Activated CD8-positive, alpha-beta memory T cell treated with anti-CD3 and anti-CD28 coated beads, Interleukin-2, amount 50 U/mL, for 24 hours (primary cell): ENCODE measurements around the gene ACTR2.
"Not testable (repeated sequence)": the region's sequence is repeated elsewhere in the genome, so short reads cannot be mapped to it uniquely, and the experiment has no call there.

ENCODE experiments used
- DNase-seq: peaks from one replicate; pipeline ENCODE4 v3.0.0-alpha.2; 2020; ENCODE audit errors: extremely low read depth

The ACTR2 gene

DNA sequence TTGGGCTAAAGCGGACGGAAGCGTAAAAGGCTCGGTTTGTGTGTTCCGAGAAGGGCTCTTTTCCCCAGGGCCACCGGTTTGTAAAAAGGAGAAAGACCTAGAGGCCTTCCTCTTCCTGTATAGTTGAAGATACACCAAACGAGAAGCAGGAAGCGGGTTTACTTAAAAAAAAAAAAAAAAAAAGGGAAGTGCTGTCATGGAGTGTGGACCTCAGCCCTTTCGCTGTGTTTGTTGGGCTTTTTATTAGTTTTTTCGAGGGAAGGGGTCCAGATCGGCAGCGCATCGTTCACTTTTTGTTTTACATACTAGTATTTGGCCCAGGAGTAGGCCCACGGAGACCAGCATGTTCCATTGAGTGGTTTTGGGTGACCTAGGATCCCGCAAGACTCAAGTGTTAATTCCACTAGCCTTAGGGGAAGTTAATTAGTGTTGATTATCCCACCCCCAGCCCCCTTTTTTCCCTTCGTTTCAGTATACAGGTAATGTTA, 676 bp downstream of the ACTR2 start:
- DNase-seq = no peak

DNA sequence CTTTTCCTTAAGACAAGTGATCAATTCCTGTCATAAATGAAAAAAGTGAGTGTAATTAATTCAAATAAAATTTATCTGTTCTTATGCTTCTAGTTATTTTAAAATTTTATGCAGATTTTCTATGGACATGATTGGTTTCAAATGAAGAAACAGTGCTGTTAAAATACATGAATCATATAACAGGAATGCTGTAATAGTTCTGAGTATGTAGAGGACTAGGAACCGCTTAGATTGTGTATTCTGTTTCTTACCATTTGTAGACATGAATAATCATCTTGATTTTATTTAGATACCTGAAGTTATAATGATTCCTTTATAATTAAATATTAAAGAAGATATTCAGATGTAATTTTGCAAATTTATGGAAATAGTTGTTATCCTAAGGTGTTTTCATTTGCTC, 3.5 kb downstream of the ACTR2 start:
- no peak for DNase-seq

DNA sequence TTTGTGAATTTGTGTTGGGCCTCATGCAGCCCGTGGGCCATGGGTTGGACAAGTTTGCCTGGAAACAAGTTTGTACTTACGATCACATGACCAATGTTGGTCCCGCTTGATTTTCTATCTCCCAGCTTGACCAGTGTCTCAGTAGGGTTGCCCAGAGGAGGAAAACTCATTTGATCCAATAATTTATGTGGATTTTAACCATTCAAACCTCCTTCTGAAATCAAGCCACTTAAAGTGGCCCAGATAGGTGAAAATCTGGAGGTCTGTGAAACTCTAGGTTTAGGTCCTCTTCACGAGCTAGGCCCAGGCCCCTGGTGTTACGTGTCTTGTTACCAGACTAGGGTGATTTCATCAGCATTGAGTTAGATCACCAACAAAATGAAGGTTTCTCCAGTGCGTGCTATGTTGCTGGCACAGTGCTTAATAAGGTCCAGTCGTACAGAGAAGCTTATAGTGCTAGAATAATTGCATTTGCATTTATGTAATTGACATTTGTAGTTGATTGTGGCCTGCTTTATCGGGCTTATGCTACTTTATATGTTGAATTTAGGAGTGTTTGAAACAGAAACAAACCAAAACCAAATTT, 4.4 kb downstream of the ACTR2 start:
- DNase-seq = no peak

DNA sequence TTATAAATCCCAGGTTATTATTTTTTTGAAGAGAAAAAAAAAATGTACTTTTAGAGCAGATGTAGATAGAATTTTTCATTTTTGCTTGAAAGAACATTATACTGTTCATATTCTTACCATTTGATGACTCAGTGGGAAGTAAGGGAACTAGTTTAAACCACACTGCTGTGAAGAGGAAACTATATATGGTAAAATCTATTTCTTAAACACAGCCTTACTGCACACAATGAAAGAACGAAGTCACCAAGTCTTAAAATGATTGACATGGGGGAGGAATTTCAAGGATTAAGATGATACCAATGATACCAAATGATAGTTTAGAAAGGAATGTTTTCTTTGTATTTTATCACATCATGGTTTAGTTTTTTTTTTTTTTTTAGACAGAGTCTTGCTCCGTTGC, 5.0 kb downstream of the ACTR2 start:
- DNase-seq = no peak

DNA sequence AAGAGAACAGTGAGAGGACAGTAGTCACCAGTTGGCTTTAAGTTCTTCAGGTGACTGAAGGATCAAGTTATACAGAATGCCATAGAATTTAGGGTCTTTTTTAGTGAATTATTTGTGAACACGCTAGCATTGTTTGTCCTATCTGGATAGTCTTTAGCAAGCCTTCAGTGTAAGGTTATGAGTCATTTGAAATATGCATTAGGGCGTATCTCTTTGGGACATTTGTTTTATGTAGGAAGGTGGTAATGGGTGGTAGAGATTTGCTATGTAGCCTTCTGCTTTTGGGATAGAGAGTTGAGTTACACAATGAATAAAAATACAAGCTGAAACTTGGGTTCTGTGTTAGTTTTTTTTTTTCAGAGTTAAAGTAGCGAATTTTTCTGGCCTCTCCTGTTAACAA, 13.0 kb downstream of the ACTR2 start:
- no peak for DNase-seq

DNA sequence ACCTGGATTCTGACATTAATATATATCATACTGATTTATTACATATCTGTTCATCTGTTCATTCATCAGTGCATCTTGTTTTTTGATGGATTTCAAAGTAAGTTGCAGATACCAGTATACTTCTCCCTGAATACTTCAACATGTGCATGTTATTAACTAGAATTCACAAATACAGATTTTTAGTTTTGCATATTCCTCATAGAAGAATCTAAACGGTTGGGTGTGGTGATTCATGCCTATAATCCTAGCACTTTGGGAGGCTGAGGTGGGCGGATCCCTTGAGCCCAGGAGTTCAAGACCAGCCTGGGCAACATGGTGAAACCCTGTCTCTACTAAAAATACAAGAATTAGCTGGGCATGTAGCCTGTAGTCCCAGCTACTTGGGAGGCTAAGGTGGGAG, 16.8 kb downstream of the ACTR2 start:
- not testable (repeated sequence) for DNase-seq

DNA sequence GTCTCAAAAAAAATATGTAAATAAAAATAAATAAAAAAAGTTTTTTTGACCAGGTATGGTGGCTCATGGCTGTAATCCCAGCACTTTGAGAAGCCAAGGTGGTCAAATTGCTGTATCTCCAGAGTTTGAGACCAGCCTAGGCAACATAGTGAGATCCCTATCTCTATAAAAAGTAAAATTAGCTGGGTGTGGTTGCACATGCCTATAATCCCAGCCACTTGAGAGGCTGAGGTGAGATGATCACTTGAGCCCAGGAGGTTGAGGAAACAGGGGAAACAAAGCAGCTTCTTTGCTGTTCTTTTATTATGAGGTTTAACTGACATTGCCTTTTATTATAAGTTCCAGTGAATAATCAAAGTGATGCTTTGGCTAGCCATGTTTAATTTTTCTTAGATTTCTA, 25.0 kb downstream of the ACTR2 start:
- no peak for DNase-seq

DNA sequence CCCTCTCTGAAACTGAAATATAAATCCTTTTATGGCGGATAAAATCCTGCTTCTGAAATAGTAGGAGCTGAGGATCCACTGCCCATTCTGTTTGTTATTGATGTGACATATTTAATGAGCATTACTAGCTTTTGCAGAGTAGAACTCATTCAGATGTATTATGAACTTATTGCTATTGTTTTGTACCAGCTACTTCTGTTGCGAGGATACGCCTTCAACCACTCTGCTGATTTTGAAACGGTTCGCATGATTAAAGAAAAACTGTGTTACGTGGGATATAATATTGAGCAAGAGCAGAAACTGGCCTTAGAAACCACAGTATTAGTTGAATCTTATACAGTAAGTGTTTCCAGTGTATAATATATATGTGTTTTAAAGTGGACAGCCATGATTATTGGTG, 27.7 kb downstream of the ACTR2 start:
- no peak for DNase-seq

DNA sequence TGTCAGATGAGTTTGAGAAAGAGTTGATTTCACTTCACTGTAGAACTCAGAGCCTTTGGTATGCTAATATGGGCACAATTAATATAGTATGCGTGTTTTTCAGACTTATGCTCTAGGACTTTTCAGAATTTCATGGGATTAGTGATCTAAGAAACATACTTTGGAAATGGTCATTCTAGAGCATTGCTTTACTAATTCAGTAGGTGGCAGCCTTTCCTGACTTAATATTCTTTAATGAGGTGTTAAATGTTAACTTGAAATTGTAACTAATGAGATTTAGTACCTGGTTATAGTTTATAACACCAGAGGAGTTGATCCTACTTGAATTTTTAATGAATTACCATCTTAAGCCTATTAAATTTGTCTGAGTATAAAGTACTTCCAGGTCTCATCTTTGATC, 28.4 kb downstream of the ACTR2 start:
- no peak for DNase-seq

DNA sequence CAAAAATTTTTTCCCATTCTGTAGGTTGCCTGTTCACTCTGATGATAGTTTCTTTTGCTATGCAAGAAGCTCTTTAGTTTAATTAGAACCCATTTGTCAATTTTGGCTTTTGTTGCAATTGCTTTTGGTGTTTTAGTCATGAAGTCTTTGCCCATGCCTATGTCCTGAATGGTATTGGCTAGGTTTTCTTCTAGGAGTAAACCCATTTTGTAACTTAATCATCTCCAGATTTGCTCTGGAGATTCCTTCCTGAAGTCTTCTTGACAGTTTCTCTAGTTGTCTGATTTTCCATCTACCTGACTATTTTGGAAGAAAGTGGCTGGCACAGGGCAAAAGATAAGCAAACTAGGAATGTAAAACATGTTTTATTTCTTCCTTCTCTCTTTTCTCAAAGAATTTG, 30.2 kb downstream of the ACTR2 start:
- not testable (repeated sequence) for DNase-seq

DNA sequence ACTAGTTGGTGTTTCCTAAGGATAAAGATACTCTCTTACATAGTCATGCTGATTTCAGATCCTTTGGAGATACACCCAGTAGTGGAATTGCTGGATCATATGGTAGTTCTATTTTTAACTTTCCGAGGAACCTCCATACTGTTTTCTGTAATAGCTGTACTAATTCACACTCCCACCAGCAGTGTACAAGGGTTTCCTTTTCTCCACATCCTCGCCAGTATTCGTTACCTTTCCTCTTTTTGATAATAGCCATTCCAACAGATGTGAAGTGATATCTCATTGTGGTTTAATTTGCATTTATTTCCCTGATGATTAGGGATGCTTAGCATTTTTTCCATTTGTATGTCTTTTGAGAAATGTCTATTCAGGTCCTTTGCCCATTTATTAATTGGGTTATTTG, 34.0 kb downstream of the ACTR2 start:
- DNase-seq = no peak

DNA sequence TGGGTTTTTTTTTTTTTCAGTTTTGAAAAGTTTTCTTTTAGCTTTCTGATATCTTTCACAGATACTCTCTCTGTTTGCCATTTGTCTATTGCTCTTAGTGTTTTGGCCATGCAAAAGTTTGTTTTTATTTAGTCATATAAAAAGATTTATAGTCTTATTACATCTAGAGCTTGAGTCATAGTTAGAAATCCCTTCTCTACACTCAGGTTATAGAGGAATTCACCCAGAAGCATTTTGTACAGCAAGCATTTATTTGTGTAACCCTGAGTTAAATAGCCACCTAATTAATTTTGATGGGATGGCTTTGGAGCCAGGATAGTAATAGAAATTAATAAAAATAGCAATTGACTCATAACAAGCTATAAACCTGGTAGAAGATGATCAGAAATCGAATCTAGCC, 35.6 kb downstream of the ACTR2 start:
- no peak for DNase-seq

DNA sequence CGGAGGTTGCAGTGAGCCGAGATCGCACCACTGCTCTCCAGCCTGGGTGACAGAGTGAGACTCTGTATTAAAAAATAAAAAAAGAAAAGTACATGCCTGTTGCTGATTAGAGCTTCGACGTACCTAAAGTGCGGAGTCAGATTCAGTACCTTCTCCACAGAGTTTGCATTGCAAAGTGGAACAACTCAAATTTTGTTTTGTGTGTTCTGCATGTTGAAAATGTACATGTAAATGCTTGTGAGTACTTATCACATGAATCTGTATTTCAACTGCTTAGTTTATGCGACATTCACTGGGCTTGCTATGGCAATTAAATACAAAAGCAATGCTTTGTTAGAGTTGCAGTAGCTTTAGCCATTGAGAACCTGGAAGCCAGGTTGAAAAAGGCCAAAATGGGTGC, 36.4 kb downstream of the ACTR2 start:
- no peak for DNase-seq

DNA sequence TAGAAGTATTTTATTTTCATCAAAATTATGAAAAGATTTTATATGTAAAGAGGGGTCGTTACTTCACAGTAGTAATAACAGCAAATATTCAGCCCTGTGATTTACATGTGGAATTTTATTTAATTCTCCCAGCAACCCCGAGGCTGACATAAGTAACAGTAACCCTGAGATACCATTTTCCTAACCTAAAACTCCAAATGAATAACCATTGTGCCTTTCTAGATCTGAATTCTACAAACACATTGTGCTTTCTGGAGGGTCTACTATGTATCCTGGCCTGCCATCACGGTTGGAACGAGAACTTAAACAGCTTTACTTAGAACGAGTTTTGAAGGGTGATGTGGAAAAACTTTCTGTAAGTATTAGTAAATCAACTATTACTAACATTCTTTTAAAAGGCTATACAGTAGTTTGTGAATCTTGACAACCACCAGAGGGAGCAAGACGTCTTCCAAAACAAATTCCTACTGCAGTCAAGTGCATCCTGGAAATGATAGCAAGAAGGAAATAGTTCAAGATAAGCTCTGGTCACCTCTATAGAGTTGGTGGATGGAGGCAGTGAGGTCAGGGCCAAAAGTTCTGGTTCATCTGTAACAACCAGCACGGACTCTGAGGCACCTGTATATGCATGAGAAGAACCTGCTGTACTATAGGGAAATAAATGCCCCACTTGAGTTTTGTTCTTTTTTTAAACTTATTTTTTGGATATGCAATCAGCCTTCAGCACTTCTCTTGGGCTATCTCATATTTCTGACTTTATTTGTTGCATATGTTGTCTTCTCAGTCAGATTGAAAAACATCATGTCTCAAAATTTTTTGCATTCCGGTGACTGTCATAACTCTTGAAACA, 37.4 kb downstream of the ACTR2 start:
- DNase-seq = no peak

DNA sequence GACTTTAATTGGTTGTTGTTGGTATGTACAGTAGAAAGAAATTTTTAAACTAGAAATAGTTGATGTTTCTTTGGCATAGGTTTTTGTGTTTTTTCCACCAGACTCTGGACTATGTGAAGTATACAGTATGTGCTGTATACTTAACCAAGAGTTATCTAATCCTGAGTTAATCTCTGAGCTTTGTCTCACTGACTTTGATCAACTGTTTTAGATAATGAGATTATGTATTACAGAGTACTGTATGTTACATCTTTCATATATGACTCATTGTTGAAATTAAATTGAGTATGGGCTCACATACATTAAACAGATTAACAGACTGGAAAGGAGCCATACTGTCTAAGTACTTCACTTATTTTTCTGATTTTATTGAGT, 38.0 kb downstream of the ACTR2 start:
- no peak for DNase-seq

DNA sequence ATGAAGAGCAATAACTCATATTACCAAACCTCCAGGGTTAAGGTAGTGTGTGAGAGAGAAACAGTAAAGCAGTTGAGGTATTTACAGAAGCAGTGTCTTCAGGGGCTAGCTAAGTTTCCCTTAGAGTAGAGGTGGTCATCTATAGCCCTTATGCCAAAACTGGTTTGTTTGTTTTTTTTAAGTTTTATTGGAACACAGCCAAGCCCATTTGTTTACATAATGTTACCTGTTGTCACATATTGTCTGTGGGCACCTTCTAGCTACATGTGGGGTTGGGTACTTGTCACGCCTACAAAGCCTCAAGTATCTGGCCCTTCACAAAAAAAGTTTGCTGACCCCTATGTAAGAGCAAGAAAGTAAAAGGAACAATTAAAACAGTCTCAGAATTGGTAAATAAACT, 39.4 kb downstream of the ACTR2 start:
- DNase-seq = no peak

DNA sequence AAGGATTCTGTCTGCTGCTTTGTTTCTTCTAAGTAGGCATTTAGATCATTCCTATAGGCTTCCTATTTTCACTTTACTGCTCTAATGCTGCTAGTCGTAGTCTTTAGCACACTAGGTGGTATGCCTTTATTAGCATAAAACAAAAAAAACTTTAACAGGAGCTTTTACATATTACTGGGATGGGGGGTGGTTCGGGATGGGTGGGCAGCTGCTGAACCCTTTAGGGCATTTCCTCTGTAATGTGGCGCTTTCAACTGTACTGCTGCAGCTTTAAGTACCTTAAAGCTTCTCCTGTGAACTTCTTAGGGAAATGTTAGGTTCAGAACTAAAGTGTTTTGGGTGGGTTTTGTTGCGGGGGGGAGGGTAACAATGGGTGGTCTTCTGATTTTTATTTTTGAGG, 41.3 kb downstream of the ACTR2 start:
- DNase-seq = no peak

DNA sequence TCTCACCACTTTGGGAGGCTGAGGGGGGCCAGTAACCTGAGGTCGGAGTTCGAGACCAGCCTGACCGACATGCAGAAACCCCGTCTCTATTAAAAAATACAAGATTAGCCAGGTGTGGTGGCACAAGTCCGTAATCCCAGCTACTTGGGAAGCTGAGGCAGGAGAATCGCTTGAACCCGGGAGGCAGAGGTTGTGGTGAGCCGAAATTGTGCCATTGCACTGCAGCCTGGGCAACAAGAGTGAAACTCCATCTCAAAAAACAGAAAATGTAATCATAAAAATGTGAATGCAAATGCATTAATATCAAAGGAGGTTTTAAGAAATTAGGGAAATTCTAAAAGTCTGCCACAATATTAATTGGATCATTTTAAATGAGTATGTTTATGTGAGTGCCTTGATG, 45.7 kb downstream of the ACTR2 start:
- DNase-seq = no peak

DNA sequence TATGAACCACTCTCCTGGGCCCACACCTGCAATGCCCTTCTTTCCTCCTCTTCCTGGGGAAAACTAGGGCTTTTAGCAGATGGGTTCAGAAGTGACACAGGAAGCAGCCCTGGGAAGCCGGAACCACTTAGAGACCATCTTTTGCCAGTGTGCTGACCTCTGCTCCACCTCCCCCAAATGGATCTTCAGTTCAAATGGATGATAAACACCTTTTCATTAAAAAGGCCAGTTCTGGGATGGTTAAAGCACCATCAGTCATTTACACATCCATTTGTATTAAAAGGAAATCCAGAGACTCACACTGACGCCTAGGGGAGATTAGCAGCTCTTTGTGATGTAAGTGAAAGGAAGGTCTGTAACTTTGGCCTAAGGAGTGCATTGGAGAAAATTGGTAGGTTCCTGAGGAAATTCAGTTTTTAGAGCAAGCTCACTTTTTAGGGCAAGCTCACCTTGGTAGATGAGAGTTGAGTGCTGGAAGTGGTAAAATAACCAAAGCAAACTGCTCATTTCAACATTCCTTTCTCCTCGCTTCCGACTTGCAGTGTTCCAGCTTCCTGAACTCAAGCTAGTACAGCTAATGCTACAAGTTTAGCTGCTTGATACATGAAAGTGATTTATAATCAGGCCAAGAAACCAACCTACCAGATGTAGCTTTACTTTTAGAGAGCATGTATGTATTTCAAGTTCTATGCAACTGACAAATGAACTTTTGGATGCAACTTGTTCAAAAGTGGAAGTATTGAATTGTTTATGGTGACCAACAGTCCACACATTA, 47.7 kb downstream of the ACTR2 start:
- DNase-seq = no peak

DNA sequence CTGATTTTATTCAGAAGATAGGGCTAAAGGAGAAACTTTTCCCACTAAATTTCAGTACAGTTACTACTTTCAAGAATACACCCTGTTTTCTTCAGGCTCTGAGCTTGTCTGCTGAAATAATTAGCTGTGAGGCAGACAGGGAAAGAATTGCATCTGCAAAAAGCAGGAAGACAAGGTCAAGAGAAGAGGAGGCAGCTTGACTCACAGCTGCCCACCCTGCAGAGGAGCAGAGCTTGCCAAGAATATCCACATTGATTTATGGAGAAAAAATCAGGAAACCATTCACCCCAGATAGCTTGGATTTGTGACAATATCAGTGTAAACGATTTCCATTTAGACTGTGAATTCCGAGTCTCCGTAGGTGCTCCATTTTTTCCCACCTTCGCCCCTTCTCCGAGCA, 49.0 kb downstream of the ACTR2 start:
- no peak for DNase-seq

DNA sequence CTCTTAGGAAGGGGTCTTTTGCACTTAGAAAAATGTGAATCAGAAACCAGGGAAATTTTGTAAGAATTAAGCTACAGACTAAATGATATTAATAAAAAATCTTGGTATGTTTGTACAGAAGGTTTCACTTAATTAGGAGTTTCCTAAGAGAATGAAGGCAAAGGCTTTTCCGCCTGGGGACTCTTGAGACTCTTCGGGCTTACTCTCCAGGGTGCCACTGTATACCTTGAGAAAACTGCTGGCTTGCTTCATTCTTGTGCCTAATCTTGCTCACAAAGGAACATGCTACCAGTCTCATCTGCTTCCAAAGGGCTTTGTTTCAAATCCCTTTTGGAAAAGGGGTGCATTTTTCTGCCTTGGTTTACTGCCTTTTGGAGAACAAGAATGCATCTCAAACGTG, 49.5 kb downstream of the ACTR2 start:
- no peak for DNase-seq

DNA sequence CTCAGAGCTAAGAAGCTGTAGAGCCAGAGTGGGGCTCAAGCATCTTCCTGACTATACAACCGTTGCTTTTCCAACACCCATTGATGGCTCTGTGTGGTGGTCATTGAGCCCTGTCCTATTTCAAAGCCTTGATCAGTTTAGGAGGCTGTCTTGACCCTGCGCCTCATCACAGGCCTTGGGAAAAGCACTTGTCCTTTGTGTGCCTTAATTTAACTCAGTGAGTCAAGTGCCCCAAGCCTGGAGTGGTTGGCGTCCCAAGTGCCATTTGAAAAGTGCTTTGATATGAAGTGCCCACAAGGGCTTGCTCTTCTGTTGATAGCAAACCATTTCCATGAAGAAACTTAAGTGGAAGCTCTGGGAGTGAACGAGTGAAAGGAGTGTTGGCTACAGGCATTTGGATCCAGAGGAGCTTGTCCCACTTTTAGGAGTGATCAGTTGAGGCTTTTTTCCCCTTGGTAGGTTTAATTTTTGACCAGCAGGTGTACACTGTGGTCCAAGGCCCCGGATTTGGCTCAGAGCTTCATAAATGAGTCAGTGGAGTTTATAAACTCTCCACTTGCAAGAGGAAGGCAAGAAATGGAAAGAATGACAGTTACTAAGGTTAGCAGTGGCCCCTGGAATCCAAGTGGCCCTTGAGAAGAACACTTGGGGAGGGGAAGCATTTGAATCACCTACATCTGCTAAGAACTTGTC, 50.3 kb downstream of the ACTR2 start:
- DNase-seq = no peak
